Neural cell (in vitro differentiated cells): ENCODE results near the gene MIS18BP1. TPM values are rescaled to one million over a fixed set of nuclear protein-coding genes. Genes with fewer than 3 reads are reported as not detected.

Experiments used
- H2AFZ ChIP-seq: fragments of 200-600, 300-800 bp; sonication (generic), shearing (Covaris generic); 2 replicates; pipeline ENCODE4 v1.6.0; 2014; ENCODE audit warnings: low read depth, mild to moderate bottlenecking, antibody characterized with exemption, low read length, moderate library complexity
- H3F3A ChIP-seq: fragments of 200-600 bp; shearing (Covaris generic); 2 replicates; pipeline ENCODE4 v1.6.1; 2016; ENCODE audit warnings: mild to moderate bottlenecking, moderate library complexity, mixed read lengths, antibody characterized with exemption, low read length; ENCODE audit not compliant: insufficient read depth, poor library complexity, severe bottlenecking
- H3K27ac ChIP-seq: fragments of 200-600, 300-800 bp; sonication (generic), shearing (Covaris generic); 2 replicates; pipeline ENCODE4 v1.5.1; 2014; ENCODE audit warnings: mild to moderate bottlenecking, low read length, moderate library complexity
- H3K27me3 ChIP-seq: fragments of 300-800, 200-600 bp; sonication (generic), shearing (Covaris generic); 2 replicates; pipeline ENCODE4 v1.6.0; 2014; ENCODE audit warnings: mild to moderate bottlenecking, low read depth, low read length, moderate library complexity; ENCODE audit not compliant: insufficient read depth
- H3K36me3 ChIP-seq: fragments of 300-800, 200-600 bp; sonication (generic), shearing (Covaris generic); 2 replicates; pipeline ENCODE4 v1.5.1; 2014; ENCODE audit warnings: mild to moderate bottlenecking, antibody characterized with exemption, low read length, moderate library complexity; ENCODE audit not compliant: insufficient read depth
- H3K4me2 ChIP-seq: fragments of 300-800, 200-600 bp; sonication (generic), shearing (Covaris generic); 2 replicates; pipeline ENCODE4 v1.6.0; 2014; ENCODE audit warnings: mild to moderate bottlenecking, low read length
- H3K4me3 ChIP-seq: fragments of 300-800, 200-600 bp; sonication (generic), shearing (Covaris generic); 2 replicates; pipeline ENCODE4 v1.5.1; 2014; ENCODE audit warnings: mild to moderate bottlenecking, low read length, moderate library complexity
- H3K79me2 ChIP-seq: fragments of 200-600 bp; shearing (Covaris generic); replicated peaks from 2 replicates; pipeline ENCODE4 v1.6.0; 2014; ENCODE audit warnings: mild to moderate bottlenecking, low read length, moderate library complexity; ENCODE audit not compliant: insufficient read depth
- H3K9ac ChIP-seq: fragments of 300-800, 200-600 bp; sonication (generic), shearing (Covaris generic); 2 replicates; pipeline ENCODE4 v1.6.1; 2016; ENCODE audit warnings: mild to moderate bottlenecking, low read length, mixed read lengths
- H3K9me2 ChIP-seq: fragments of 200-600 bp; shearing (Covaris generic); 2 replicates; pipeline ENCODE4 v1.6.1; 2016; ENCODE audit warnings: mild to moderate bottlenecking, low read length, mixed read lengths; ENCODE audit not compliant: insufficient read depth
- H3K9me3 ChIP-seq: fragments of 200-600, 300-800 bp; sonication (generic), shearing (Covaris generic); 2 replicates; pipeline ENCODE4 v1.6.1; 2016; ENCODE audit warnings: mild to moderate bottlenecking, mixed run types, low read length, moderate library complexity, mixed read lengths
- H4K20me1 ChIP-seq: fragments of 200-600 bp; shearing (Covaris generic); 2 replicates; pipeline ENCODE4 v1.6.1; 2016; ENCODE audit warnings: mild to moderate bottlenecking, mixed run types; ENCODE audit not compliant: insufficient read depth
- EP300 ChIP-seq: fragments of 450-650 bp; conservative IDR thresholded peaks from 2 replicates; pipeline ENCODE4 v1.6.1; 2014; ENCODE audit warnings: antibody characterized with exemption, mild to moderate bottlenecking, moderate library complexity; ENCODE audit not compliant: poor library complexity, severe bottlenecking
- EZH2 ChIP-seq: fragments of 200-600, 300-800 bp; shearing (Covaris generic), sonication (generic); IDR thresholded peaks from 2 replicates; pipeline ENCODE4 v1.6.1; 2014; ENCODE audit warnings: antibody characterized with exemption, low read length, borderline replicate concordance, mild to moderate bottlenecking; ENCODE audit not compliant: insufficient read depth, poor library complexity, severe bottlenecking
- MXI1 ChIP-seq: fragments of 450-650 bp; conservative IDR thresholded peaks from 2 replicates; pipeline ENCODE4 v1.6.1; 2014; ENCODE audit warnings: antibody characterized with exemption, mild to moderate bottlenecking; ENCODE audit not compliant: poor library complexity, severe bottlenecking
- POLR2AphosphoS5 ChIP-seq: IDR thresholded peaks from 2 replicates; pipeline ENCODE4 v1.6.1; 2012
- RAD21 ChIP-seq: fragments of 450-650 bp; conservative IDR thresholded peaks from 2 replicates; pipeline ENCODE4 v1.6.1; 2014; ENCODE audit warnings: antibody characterized with exemption, mild to moderate bottlenecking, moderate library complexity
- SMC3 ChIP-seq: fragments of 450-650 bp; conservative IDR thresholded peaks from 2 replicates; pipeline ENCODE4 v1.6.1; 2014; ENCODE audit warnings: antibody characterized with exemption, mild to moderate bottlenecking, moderate library complexity; ENCODE audit not compliant: poor library complexity
- TAF1 ChIP-seq: IDR thresholded peaks from 2 replicates; pipeline ENCODE4 v1.6.1; 2012; ENCODE audit warnings: low read depth
- polyA plus RNA-seq: library from polyadenylated mRNA; depleted of rRNA; stranded (reverse); fragments of >200 nt; gene quantifications from 2 replicates; pipeline ENCODE4 v1.2.3, GENCODE V29; 2014
- TF ChIP-seq, protein P1 (sequence below): IDR thresholded peaks from 2 replicates; pipeline ENCODE4 v1.6.1; 2012; ENCODE audit warnings: borderline replicate concordance
- TF ChIP-seq, protein P2 (sequence below): fragments of 450-650 bp; IDR thresholded peaks from 2 replicates; pipeline ENCODE4 v1.5.1; 2014; ENCODE audit warnings: antibody characterized with exemption, mild to moderate bottlenecking, moderate library complexity; ENCODE audit not compliant: poor library complexity, severe bottlenecking

Gene MIS18BP1
- polyA plus RNA-seq, 1 donor from 2014 or later: 1.2 TPM

DNA sequence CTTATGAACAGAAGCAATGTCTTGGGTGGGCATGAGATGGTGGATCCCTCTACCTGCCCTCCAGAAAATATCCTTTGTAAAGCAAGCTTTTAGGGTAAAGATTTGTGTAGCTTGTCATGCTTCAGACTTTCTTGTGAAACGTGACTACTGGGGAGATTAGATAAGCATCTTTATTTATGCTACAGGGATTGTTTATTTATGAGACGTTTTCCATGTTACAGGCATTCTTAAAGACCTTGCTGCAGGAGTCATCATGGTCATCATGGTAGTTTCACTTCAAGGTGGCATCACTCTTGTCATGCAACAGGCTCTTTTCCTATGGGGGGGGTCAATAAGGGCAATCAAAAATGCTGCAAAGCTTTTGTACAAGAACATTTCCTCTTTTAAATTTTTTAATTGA lies 8.2 kb upstream of the MIS18BP1 start:
- TF ChIP-seq, protein P1, sequence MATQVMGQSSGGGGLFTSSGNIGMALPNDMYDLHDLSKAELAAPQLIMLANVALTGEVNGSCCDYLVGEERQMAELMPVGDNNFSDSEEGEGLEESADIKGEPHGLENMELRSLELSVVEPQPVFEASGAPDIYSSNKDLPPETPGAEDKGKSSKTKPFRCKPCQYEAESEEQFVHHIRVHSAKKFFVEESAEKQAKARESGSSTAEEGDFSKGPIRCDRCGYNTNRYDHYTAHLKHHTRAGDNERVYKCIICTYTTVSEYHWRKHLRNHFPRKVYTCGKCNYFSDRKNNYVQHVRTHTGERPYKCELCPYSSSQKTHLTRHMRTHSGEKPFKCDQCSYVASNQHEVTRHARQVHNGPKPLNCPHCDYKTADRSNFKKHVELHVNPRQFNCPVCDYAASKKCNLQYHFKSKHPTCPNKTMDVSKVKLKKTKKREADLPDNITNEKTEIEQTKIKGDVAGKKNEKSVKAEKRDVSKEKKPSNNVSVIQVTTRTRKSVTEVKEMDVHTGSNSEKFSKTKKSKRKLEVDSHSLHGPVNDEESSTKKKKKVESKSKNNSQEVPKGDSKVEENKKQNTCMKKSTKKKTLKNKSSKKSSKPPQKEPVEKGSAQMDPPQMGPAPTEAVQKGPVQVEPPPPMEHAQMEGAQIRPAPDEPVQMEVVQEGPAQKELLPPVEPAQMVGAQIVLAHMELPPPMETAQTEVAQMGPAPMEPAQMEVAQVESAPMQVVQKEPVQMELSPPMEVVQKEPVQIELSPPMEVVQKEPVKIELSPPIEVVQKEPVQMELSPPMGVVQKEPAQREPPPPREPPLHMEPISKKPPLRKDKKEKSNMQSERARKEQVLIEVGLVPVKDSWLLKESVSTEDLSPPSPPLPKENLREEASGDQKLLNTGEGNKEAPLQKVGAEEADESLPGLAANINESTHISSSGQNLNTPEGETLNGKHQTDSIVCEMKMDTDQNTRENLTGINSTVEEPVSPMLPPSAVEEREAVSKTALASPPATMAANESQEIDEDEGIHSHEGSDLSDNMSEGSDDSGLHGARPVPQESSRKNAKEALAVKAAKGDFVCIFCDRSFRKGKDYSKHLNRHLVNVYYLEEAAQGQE: no peak
- TF ChIP-seq POLR2AphosphoS5: no peak
- TF ChIP-seq SMC3: no peak
- Histone ChIP-seq H3F3A (no peaks in the 10 kb centered on the region), H4K20me1 (no peaks in the 10 kb centered on the region), H3K9me2 (no peaks in the 10 kb centered on the region), H3K4me3 (no peak overlapping the region), H3K4me2 (no peak overlapping the region), H3K9me3 (peaks cover 4% of the 10 kb centered on the region), H2AFZ (no peak overlapping the region), H3K27ac (no peak overlapping the region), H3K36me3 (no peaks in the 10 kb centered on the region), H3K27me3 (no peaks in the 10 kb centered on the region), H3K9ac (no peak overlapping the region), H3K79me2 (no peaks in the 10 kb centered on the region)

DNA sequence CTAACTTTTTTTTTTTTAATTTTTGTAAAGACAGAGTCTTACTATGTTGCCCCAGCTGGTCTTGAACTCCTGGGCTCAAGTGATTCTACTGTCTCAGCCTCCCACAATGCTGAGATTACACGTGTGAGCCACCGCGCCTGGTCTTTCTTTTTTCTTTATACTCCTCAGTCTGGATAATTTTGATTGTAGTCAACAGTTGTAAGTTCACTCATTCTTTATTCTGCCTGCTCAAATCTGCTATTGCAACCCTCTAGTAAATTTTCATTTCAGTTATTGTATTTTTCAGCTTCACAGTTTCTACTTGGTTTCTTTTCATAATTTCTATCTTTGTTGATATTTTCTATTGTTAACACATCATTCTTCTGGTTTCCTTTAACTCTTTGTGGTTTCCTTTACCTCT lies 5.8 kb upstream of the MIS18BP1 start:
- Histone ChIP-seq H3K27ac (no peak overlapping the region), H3K36me3 (no peaks in the 10 kb centered on the region), H3K79me2 (no peaks in the 10 kb centered on the region), H3K4me2 (no peak overlapping the region), H3K9ac (no peak overlapping the region), H3K27me3 (no peaks in the 10 kb centered on the region), H2AFZ (no peak overlapping the region), H3K9me2 (no peaks in the 10 kb centered on the region), H3F3A (no peaks in the 10 kb centered on the region), H4K20me1 (no peaks in the 10 kb centered on the region), H3K9me3 (peaks cover 4% of the 10 kb centered on the region), H3K4me3 (no peak overlapping the region)
- no peak for TF ChIP-seq MXI1
- TF ChIP-seq, protein P2, sequence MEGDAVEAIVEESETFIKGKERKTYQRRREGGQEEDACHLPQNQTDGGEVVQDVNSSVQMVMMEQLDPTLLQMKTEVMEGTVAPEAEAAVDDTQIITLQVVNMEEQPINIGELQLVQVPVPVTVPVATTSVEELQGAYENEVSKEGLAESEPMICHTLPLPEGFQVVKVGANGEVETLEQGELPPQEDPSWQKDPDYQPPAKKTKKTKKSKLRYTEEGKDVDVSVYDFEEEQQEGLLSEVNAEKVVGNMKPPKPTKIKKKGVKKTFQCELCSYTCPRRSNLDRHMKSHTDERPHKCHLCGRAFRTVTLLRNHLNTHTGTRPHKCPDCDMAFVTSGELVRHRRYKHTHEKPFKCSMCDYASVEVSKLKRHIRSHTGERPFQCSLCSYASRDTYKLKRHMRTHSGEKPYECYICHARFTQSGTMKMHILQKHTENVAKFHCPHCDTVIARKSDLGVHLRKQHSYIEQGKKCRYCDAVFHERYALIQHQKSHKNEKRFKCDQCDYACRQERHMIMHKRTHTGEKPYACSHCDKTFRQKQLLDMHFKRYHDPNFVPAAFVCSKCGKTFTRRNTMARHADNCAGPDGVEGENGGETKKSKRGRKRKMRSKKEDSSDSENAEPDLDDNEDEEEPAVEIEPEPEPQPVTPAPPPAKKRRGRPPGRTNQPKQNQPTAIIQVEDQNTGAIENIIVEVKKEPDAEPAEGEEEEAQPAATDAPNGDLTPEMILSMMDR: no peak
- no peak for TF ChIP-seq EZH2
- TF ChIP-seq RAD21: no peak
- no peak for TF ChIP-seq POLR2AphosphoS5
- TF ChIP-seq, protein P1: no peak
- no peak for TF ChIP-seq EP300
- no peak for TF ChIP-seq TAF1
- TF ChIP-seq SMC3: no peak
